Thyroid gland (tissue), 4 donors: ENCODE measurements around the gene ASCL1.

Experiments used
- CTCF ChIP-seq, 6 experiments: fragments of 200-600 bp in 3 of 6; fragments of 450-650 bp in 3 of 6; sonication (generic) in 3 of 6; IDR thresholded peaks; one replicate each; pipeline ENCODE4 v1.5.1; 2016 to 2019; ENCODE audit warnings: antibody characterized with exemption in 6 of 6, mild to moderate bottlenecking in 2 of 6, inconsistent platforms in 1 of 6, moderate library complexity in 1 of 6
- POLR2A ChIP-seq, 2 donors: fragments of 450-650 bp; IDR thresholded peaks; one replicate each; pipeline ENCODE4 v1.6.1; 2017; ENCODE audit warnings: antibody characterized with exemption in 2 of 2, mild to moderate bottlenecking in 2 of 2, moderate library complexity in 1 of 2

- TF ChIP-seq CTCF (IDR thresholded peaks at IDR 0.05) (no peak), POLR2A (IDR thresholded peaks at IDR 0.05) (no peak)
Observed at GRCh38 chr12:102993537-102993936, 36.1 kb downstream of the ASCL1 start.
